RWPE2 (cell line): ENCODE data around the gene COX19.

Experiments used
- ATAC-seq: fragments of 200-7000 bp; cut with Tn5 transposase; 3 replicates; pipeline ENCODE4 v1.9.1; 2021; ENCODE audit warnings: low read depth
- DNase-seq: peaks from one replicate; pipeline ENCODE4 v3.0.0-alpha.2; 2020; ENCODE audit warnings: low spot score
- H3K27ac ChIP-seq: fragments of 450-650 bp; 2 replicates; pipeline ENCODE4 v1.5.1; 2017; ENCODE audit warnings: mild to moderate bottlenecking; ENCODE audit not compliant: poor library complexity, severe bottlenecking
- H3K27me3 ChIP-seq: fragments of 250-450 bp; sonication (Bioruptor Pico); 2 replicates; pipeline ENCODE4 v1.5.1; 2021; ENCODE audit warnings: mild to moderate bottlenecking, moderate library complexity; ENCODE audit not compliant: insufficient read depth, poor library complexity, severe bottlenecking
- H3K36me3 ChIP-seq: fragments of 250-450 bp; sonication (Bioruptor Pico); 2 replicates; pipeline ENCODE4 v1.5.1; 2020; ENCODE audit warnings: low read depth, mild to moderate bottlenecking, moderate library complexity
- H3K4me1 ChIP-seq: fragments of 250-450 bp; sonication (Bioruptor Pico); 2 replicates; pipeline ENCODE4 v1.5.1; 2021; ENCODE audit warnings: mild to moderate bottlenecking, moderate library complexity; ENCODE audit not compliant: insufficient read depth, poor library complexity, severe bottlenecking
- H3K4me3 ChIP-seq: fragments of 250-450 bp; sonication (Bioruptor Pico); 2 replicates; pipeline ENCODE4 v1.5.1; 2021; ENCODE audit warnings: mild to moderate bottlenecking, moderate library complexity; ENCODE audit not compliant: severe bottlenecking
- H3K9me3 ChIP-seq: fragments of 250-450 bp; sonication (Bioruptor Pico); 2 replicates; pipeline ENCODE4 v1.5.1; 2021; ENCODE audit warnings: mild to moderate bottlenecking, moderate library complexity; ENCODE audit not compliant: severe bottlenecking
- TF ChIP-seq, protein P1 (sequence below): fragments of 450-650 bp; IDR thresholded peaks from one replicate; pipeline ENCODE4 v1.5.1; 2017; ENCODE audit warnings: mild to moderate bottlenecking, moderate library complexity; ENCODE audit not compliant: poor library complexity, severe bottlenecking

Gene COX19

GRCh38 chr7:994592-995308, 19.4 kb upstream of the COX19 start:
- no peak overlapping the region for H3K4me3 ChIP-seq
- H3K27me3 ChIP-seq, result no peaks in the 10 kb centered on the region
- H3K36me3 ChIP-seq, result peaks cover 9% of the 10 kb centered on the region; the same call in 1 of the 2 replicates
- no peak for DNase-seq
- TF ChIP-seq, protein P1, sequence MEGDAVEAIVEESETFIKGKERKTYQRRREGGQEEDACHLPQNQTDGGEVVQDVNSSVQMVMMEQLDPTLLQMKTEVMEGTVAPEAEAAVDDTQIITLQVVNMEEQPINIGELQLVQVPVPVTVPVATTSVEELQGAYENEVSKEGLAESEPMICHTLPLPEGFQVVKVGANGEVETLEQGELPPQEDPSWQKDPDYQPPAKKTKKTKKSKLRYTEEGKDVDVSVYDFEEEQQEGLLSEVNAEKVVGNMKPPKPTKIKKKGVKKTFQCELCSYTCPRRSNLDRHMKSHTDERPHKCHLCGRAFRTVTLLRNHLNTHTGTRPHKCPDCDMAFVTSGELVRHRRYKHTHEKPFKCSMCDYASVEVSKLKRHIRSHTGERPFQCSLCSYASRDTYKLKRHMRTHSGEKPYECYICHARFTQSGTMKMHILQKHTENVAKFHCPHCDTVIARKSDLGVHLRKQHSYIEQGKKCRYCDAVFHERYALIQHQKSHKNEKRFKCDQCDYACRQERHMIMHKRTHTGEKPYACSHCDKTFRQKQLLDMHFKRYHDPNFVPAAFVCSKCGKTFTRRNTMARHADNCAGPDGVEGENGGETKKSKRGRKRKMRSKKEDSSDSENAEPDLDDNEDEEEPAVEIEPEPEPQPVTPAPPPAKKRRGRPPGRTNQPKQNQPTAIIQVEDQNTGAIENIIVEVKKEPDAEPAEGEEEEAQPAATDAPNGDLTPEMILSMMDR, result no peak
- ATAC-seq, result no peak
- H3K27ac ChIP-seq, result no peak overlapping the region
- H3K4me1 ChIP-seq, result no peaks in the 10 kb centered on the region
- no peaks in the 10 kb centered on the region for H3K9me3 ChIP-seq

GRCh38 chr7:992709-993607, 17.6 kb upstream of the COX19 start:
- TF ChIP-seq, protein P1, result peak; percentile 99
- Histone ChIP-seq H3K9me3 (no peaks in the 10 kb centered on the region), H3K27me3 (no peaks in the 10 kb centered on the region), H3K27ac (no peak overlapping the region), H3K4me3 (no peak overlapping the region), H3K4me1 (no peaks in the 10 kb centered on the region), H3K36me3 (no peaks in the 10 kb centered on the region)
- ATAC-seq (peak; percentile 93), DNase-seq (peak; percentile 95)

- H3K27me3 ChIP-seq, result no peaks in the 10 kb centered on the region
- no peak for ATAC-seq
- no peak for DNase-seq
- no peaks in the 10 kb centered on the region for H3K36me3 ChIP-seq
- H3K9me3 ChIP-seq, result no peaks in the 10 kb centered on the region
- no peaks in the 10 kb centered on the region for H3K4me1 ChIP-seq
- no peak overlapping the region for H3K27ac ChIP-seq
- no peak overlapping the region for H3K4me3 ChIP-seq
- TF ChIP-seq, protein P1, result no peak
These were observed 16.6 kb upstream of the COX19 start for GRCh38 chr7:991729-992656.

DNA sequence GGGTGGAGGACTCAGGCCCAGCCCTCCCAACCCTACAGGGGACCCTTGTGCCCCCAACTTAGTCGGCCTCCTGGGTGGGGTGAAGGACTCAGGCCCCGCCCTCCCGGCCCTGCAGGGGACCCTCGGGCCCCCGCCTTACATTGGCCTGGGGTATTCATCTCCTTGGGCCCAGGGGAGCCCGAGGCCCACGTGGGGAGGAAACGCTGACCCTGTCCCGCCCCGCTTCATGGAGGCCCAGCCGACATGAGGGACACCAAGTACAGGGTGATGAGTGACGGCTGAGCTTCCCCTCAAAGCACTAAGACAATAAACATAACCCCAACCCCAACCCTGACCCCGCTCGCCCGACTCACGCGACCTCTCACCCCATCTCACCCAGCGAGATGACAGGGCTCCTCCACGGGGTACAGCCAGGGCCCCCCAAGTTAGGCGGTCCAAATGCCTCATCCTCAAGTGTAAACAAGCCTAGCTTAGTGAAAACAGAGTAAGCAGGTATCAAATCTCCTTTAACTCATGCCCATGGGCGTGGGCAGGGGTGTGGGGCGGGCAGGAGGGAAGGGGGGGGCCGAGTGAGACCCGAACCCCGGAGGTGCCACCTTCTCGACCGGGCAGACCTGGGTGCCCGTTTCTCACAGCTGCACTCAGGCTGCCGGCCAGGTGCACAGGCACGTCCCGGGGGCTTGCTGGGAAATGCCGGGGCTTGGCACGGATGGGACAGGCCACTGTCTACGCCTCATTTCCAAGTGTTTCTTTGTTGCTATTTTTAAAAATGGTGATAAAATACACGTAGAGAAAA, 15.8 kb upstream of the COX19 start:
- H3K9me3 ChIP-seq, result no peaks in the 10 kb centered on the region
- TF ChIP-seq, protein P1, result no peak
- DNase-seq, result no peak
- H3K4me1 ChIP-seq, result no peaks in the 10 kb centered on the region
- H3K36me3 ChIP-seq, result no peaks in the 10 kb centered on the region
- no peaks in the 10 kb centered on the region for H3K27me3 ChIP-seq
- no peak overlapping the region for H3K4me3 ChIP-seq
- no peak overlapping the region for H3K27ac ChIP-seq
- ATAC-seq, result no peak
